Lower lobe of right lung (tissue), 2 donors: ENCODE measurements around the gene ECSIT. TPM values are rescaled to one million over a fixed set of nuclear protein-coding genes. Genes with fewer than 3 reads are reported as not detected.
A peak's percentile ranks its signal among the peaks of the same experiment; 100 is the strongest.

Source experiments
- ATAC-seq, 2 donors: fragments of 200-7000 bp; cut with Tn5 transposase; one replicate each; pipeline ENCODE4 v1.9.1; 2020 to 2022; ENCODE audit warnings: mild to moderate bottlenecking in 2 of 2, moderate library complexity in 2 of 2
- DNase-seq: peaks from one replicate; pipeline ENCODE4 v3.0.0-alpha.2; 2020
- H3K27ac ChIP-seq: fragments of 200-600 bp; one replicate; pipeline ENCODE4 v1.8.0; 2022
- H3K27me3 ChIP-seq: fragments of 200-600 bp; one replicate; pipeline ENCODE4 v1.8.0; 2022; ENCODE audit warnings: low read depth
- H3K36me3 ChIP-seq: fragments of 200-600 bp; one replicate; pipeline ENCODE4 v1.8.0; 2022; ENCODE audit warnings: mild to moderate bottlenecking
- H3K4me1 ChIP-seq: fragments of 200-600 bp; one replicate; pipeline ENCODE4 v1.8.0; 2022
- H3K4me3 ChIP-seq: fragments of 200-600 bp; one replicate; pipeline ENCODE4 v1.8.0; 2022; ENCODE audit warnings: mild to moderate bottlenecking
- H3K9me3 ChIP-seq: fragments of 200-600 bp; one replicate; pipeline ENCODE4 v1.8.0; 2022
- intact Hi-C: fragments of 100-400 bp; cut with DNase I; formaldehyde crosslinking; loops from one replicate; pipeline ENCODE4 v1.11.0; 2022
- total RNA-seq: library from RNA; stranded (reverse); fragmentation: NEBNext Ultra II Directional; extraction: Animal tissue kit (Norgen Biotek cat#: 25700); gene quantifications from one replicate; pipeline ENCODE4 v1.2.1, GENCODE V29; 2021
- TF ChIP-seq, protein P1 (sequence below): fragments of 200-600 bp; IDR thresholded peaks from one replicate; pipeline ENCODE4 v1.8.0; 2022; ENCODE audit warnings: antibody characterized with exemption, mild to moderate bottlenecking
- donor health status: DM: no; HTN: yes; CAD: no; lungs with severe emphysema.

Gene ECSIT
- total RNA-seq, 1 donor from 2014 or later = 38.7 TPM

GRCh38 chr19:11534538-11534937 is 5.6 kb upstream of the ECSIT start:
- Histone ChIP-seq H3K4me1 (peaks cover 7% of the 10 kb centered on the region), H3K36me3 (no peaks in the 10 kb centered on the region), H3K4me3 (no peak overlapping the region), H3K27me3 (peaks cover 10% of the 10 kb centered on the region), H3K9me3 (no peaks in the 10 kb centered on the region), H3K27ac (no peak overlapping the region)
- ATAC-seq (no peak), DNase-seq (no peak)
- intact Hi-C loops = no loop called here
- TF ChIP-seq, protein P1, sequence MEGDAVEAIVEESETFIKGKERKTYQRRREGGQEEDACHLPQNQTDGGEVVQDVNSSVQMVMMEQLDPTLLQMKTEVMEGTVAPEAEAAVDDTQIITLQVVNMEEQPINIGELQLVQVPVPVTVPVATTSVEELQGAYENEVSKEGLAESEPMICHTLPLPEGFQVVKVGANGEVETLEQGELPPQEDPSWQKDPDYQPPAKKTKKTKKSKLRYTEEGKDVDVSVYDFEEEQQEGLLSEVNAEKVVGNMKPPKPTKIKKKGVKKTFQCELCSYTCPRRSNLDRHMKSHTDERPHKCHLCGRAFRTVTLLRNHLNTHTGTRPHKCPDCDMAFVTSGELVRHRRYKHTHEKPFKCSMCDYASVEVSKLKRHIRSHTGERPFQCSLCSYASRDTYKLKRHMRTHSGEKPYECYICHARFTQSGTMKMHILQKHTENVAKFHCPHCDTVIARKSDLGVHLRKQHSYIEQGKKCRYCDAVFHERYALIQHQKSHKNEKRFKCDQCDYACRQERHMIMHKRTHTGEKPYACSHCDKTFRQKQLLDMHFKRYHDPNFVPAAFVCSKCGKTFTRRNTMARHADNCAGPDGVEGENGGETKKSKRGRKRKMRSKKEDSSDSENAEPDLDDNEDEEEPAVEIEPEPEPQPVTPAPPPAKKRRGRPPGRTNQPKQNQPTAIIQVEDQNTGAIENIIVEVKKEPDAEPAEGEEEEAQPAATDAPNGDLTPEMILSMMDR = no peak

- Histone ChIP-seq H3K4me1 (peaks cover 19% of the 10 kb centered on the region), H3K27me3 (no peaks in the 10 kb centered on the region), H3K9me3 (no peaks in the 10 kb centered on the region), H3K4me3 (no peak overlapping the region), H3K27ac (no peak overlapping the region), H3K36me3 (no peaks in the 10 kb centered on the region)
- ATAC-seq (peak; percentile 21 to 34), DNase-seq (peak; percentile 77)
- TF ChIP-seq, protein P1 = peak; percentile 23
- intact Hi-C loops = no loop called here
These were observed 1.5 kb upstream of the ECSIT start for GRCh38 chr19:11530432-11530831.

GRCh38 chr19:11519138-11519537 is 9.8 kb downstream of the ECSIT start:
- no peak for ATAC-seq
- intact Hi-C loops = no loop called here

GRCh38 chr19:11513946-11514345 is 15.0 kb downstream of the ECSIT start:
- H3K27ac ChIP-seq = no peak overlapping the region
- TF ChIP-seq, protein P1 = no peak
- no peaks in the 10 kb centered on the region for H3K9me3 ChIP-seq
- ATAC-seq = no peak
- H3K36me3 ChIP-seq = peaks cover 59% of the 10 kb centered on the region
- no peak for DNase-seq
- intact Hi-C loops = no loop called here
- no peaks in the 10 kb centered on the region for H3K27me3 ChIP-seq
- H3K4me3 ChIP-seq = no peak overlapping the region
- H3K4me1 ChIP-seq = no peaks in the 10 kb centered on the region

More at GRCh38 chr19:11519138-11519537, 9.8 kb downstream of the ECSIT start:
- Histone ChIP-seq H3K4me1 (no peaks in the 10 kb centered on the region), H3K27ac (no peak overlapping the region), H3K36me3 (peaks cover 61% of the 10 kb centered on the region), H3K4me3 (no peak overlapping the region), H3K27me3 (no peaks in the 10 kb centered on the region), H3K9me3 (no peaks in the 10 kb centered on the region)
- TF ChIP-seq, protein P1 = no peak
- no peak for DNase-seq

- DNase-seq = no peak
- TF ChIP-seq, protein P1 = no peak
- H3K27me3 ChIP-seq = no peaks in the 10 kb centered on the region
- H3K27ac ChIP-seq = no peak overlapping the region
- intact Hi-C loops = no loop called here
- no peak for ATAC-seq
- H3K9me3 ChIP-seq = no peaks in the 10 kb centered on the region
- H3K4me1 ChIP-seq = peaks cover 9% of the 10 kb centered on the region
- H3K36me3 ChIP-seq = peaks cover 32% of the 10 kb centered on the region
- H3K4me3 ChIP-seq = no peak overlapping the region
These were observed 18.5 kb downstream of the ECSIT start for GRCh38 chr19:11510444-11510843.
